Measurements from ENCODE around the gene FANCC. TPM values are rescaled to one million over a fixed set of nuclear protein-coding genes. Genes with fewer than 3 reads are reported as not detected.

Gene FANCC
- total RNA-seq, 2 experiments from 2014 or later = 12.3 to 12.5 TPM

- Mint-ChIP-seq H3K27me3 (no peaks in the 10 kb centered on the region), H3K9me3 (no peaks in the 10 kb centered on the region), H3K36me3 (ENCODE audit: low read depth) (peaks cover 5% of the 10 kb centered on the region), H3K27ac (no peak overlapping the region), H3K4me3 (no peak overlapping the region), H3K4me1 (peaks cover 1% of the 10 kb centered on the region)
- POLR2A ChIA-PET = no interaction called here
- DNase-seq = no peak
- CTCF ChIA-PET = interaction anchor here (0.6 to 1.4 kb wide), 3 partner anchors 46 to 1146 kb away, joined by 3 read pairs; no protein-coding TSS in a partner anchor
These were observed 232.3 kb downstream of the FANCC start for GRCh38 chr9:95085036-95085770.

- H3K9me3 Mint-ChIP-seq = no peaks in the 10 kb centered on the region
- POLR2A ChIA-PET = no interaction called here
- no peaks in the 10 kb centered on the region for H3K27me3 Mint-ChIP-seq
- peaks cover 1% of the 10 kb centered on the region for H3K4me1 Mint-ChIP-seq
- no peak overlapping the region for H3K27ac Mint-ChIP-seq
- H3K36me3 Mint-ChIP-seq (ENCODE audit: low read depth) = peaks cover 5% of the 10 kb centered on the region
- no peak overlapping the region for H3K4me3 Mint-ChIP-seq
- no peak for DNase-seq
- CTCF ChIA-PET = interaction anchor here (0.6 to 1.4 kb wide), 3 partner anchors 47 to 1147 kb away, joined by 3 read pairs; no protein-coding TSS in a partner anchor
These were observed 233.1 kb downstream of the FANCC start for GRCh38 chr9:95084254-95084934.

DNA sequence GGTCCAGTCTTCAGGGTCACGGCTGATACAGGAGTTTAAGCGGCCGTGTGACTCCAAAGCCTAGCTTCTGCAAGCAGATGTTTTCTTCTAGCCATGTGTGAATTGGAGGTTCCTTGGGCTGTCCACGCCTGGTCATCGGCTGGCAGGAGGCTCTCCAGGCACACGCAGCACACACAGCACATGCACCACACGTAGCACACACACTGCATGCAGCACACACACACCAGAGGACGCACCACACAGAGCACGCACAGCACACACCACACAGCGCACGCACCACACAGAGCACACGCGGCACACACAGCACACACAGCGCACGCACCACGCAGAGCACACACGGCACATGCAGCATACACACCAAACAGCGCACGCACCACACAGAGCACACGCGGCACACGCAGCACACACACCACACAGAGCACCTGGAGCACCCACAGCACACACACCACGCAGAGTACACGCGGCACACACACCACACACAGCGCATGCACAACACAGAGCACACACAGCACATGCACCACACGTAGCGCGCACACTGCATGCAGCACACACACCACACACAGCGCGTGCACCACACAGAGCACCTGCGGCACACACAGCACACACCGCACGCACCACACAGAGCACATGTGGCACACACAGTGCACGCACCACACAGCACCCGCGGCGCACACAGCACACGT, 234.3 kb downstream of the FANCC start:
- DNase-seq = no peak
- Mint-ChIP-seq H3K9me3 (no peaks in the 10 kb centered on the region), H3K27ac (no peak overlapping the region), H3K27me3 (no peaks in the 10 kb centered on the region), H3K4me1 (no peaks in the 10 kb centered on the region), H3K36me3 (ENCODE audit: low read depth) (peaks cover 5% of the 10 kb centered on the region), H3K4me3 (no peak overlapping the region)
- ChIA-PET CTCF (interaction anchor here (1.2 kb wide), 1 partner anchor 401 kb away, joined by 3 read pairs; no protein-coding TSS in a partner anchor), POLR2A (no interaction called here)

DNA sequence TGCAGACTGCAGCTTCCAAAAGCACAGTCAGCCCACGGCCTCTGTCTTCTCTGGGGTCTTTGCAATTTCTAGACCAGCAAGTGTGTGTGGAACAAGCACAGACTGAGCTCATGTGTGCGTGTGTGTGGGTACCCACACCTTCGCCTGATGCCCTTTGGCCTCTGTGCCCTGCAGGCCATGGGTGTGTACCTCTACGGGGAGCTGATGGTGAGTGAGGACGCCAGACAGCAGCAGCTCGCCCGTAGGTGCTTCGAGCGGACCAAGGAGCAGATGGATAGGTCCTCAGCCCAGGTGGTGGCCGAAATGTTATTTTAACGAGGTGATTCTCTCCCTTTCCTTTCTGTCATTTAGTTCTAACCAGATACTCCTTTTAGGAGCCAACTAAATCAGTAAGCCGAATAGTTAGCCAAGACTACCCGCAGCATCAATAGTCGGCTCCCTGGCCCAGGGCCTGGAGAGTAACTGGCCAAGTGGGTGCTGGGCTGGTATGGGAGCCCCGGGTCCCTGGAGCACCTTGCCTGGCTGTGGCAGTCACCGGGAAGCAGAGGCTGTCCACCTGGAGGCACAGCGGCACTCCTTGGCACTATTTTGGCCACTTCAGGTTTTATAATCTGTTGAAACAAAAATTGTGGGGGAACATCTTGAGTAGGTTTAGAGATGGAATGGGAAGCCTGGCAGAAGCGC, 235.0 kb downstream of the FANCC start:
- ChIA-PET POLR2A (no interaction called here), CTCF (no interaction called here)
- Mint-ChIP-seq H3K27me3 (no peaks in the 10 kb centered on the region), H3K4me1 (no peaks in the 10 kb centered on the region), H3K4me3 (no peak overlapping the region), H3K27ac (no peak overlapping the region), H3K9me3 (no peaks in the 10 kb centered on the region), H3K36me3 (ENCODE audit: low read depth) (peaks cover 5% of the 10 kb centered on the region)
- DNase-seq = no peak

- DNase-seq = no peak
- Mint-ChIP-seq H3K36me3 (ENCODE audit: low read depth) (peaks cover 5% of the 10 kb centered on the region), H3K9me3 (no peaks in the 10 kb centered on the region), H3K4me1 (no peaks in the 10 kb centered on the region), H3K27me3 (no peaks in the 10 kb centered on the region), H3K4me3 (no peak overlapping the region), H3K27ac (no peak overlapping the region)
- ChIA-PET CTCF (no interaction called here), POLR2A (no interaction called here)
These were observed 235.5 kb downstream of the FANCC start for GRCh38 chr9:95081998-95082397.

DNA sequence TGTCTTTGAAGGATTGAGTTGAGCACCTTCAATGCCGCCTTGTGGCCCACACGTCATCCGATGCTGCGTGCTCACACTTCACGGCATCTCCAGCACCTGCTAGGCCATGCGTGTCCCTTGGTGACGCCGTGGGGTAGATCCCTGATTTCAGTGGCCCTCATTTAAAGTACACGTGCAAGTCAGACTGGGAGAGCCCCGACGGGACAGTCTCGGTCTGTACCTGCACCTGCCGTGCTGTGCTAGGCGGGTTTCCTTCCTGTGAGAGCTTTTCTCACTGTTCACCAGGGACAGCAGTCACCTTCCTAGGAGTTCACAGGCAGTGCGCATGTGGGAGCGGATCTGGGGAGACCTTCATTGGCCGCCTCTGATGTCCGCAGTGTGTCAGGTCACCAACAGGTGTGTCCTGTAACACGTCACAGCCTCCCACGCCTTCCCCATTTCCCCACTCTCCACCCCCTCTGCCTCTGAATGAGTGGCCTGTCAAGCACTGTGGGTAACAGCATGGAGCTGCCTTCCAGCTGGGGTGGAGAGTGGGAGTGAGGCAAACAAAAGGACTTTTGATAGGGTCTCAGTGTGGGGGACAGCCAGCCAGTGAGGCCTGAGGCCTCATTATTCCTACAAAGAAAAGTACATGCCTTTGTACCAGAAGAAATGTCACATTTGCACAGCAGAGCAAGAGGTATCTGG, 236.4 kb downstream of the FANCC start:
- Mint-ChIP-seq H3K4me3 (no peak overlapping the region), H3K4me1 (no peaks in the 10 kb centered on the region), H3K27ac (no peak overlapping the region), H3K9me3 (no peaks in the 10 kb centered on the region), H3K27me3 (no peaks in the 10 kb centered on the region), H3K36me3 (ENCODE audit: low read depth) (peaks cover 5% of the 10 kb centered on the region)
- CTCF ChIA-PET = no interaction called here
- POLR2A ChIA-PET = no interaction called here
- no peak for DNase-seq

DNA sequence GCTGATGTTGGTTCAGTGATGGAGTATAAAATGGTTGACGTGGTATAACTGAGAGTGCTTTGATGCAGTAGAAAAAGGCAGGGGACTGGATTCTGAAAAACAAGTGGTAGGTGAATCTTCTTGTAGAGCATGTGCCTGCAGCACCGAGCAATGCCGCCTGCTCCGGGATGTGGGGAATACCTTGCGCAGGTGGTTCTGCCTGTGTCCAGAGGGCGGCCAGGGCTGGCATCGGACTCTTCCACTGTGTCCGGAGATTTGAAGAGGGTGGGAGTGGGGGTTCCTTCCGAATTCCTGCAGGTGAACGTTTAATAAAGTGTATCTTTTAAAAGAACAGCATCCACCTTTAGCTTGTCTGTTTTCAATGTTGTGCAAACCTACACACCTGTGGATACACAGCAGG, 238.0 kb downstream of the FANCC start:
- DNase-seq = no peak
- no peak overlapping the region for H3K27ac Mint-ChIP-seq
- no peak overlapping the region for H3K4me3 Mint-ChIP-seq
- no peaks in the 10 kb centered on the region for H3K27me3 Mint-ChIP-seq
- ChIA-PET POLR2A (no interaction called here), CTCF (no interaction called here)
- H3K4me1 Mint-ChIP-seq = no peaks in the 10 kb centered on the region
- H3K9me3 Mint-ChIP-seq = no peaks in the 10 kb centered on the region
- peaks cover 5% of the 10 kb centered on the region for H3K36me3 Mint-ChIP-seq (ENCODE audit: low read depth)

DNA sequence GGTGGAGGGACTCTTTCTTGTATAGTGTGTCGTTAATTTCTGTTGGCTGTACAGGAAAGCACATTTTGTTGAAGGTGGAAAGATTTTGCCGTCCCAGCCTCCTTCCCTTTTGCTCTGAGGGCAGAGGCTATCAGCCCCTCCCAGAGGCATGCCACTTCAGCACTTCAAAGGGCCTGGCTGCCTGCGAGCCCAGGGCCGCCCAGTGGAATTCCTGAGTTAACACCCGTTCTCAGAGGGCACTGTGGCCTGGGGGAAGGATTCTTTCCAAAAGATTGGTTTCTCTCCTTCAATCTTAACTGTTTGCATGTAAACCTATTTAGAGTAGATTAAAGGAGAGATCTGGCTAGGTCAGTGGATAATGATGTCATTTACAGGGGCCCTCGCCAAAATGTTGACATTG, 238.6 kb downstream of the FANCC start:
- H3K4me3 Mint-ChIP-seq = no peak overlapping the region
- H3K9me3 Mint-ChIP-seq = no peaks in the 10 kb centered on the region
- no peak overlapping the region for H3K27ac Mint-ChIP-seq
- ChIA-PET CTCF (no interaction called here), POLR2A (no interaction called here)
- no peak for DNase-seq
- H3K4me1 Mint-ChIP-seq = no peaks in the 10 kb centered on the region
- no peaks in the 10 kb centered on the region for H3K27me3 Mint-ChIP-seq
- H3K36me3 Mint-ChIP-seq (ENCODE audit: low read depth) = peaks cover 5% of the 10 kb centered on the region

DNA sequence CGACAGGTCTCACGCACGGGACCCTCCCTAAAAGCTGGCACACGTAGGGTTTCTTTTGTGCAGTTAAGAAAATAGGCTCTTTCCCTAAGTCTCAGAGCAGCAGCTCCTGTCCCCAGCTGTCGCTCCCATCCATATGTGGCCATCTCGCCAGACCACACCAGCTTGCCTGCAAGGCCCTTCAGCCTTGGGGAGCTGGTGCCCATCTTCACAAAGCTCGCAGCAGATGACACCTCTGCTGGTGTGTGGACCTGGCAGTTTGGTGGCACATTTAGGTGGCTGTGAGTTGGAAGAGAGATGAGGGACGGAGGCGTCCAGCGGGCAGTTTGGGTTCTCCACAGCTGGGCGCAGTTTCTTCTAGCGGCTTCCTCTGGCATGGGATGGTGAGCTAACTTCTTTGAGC, 239.0 kb downstream of the FANCC start:
- Mint-ChIP-seq H3K27ac (no peak overlapping the region), H3K36me3 (ENCODE audit: low read depth) (peaks cover 5% of the 10 kb centered on the region), H3K4me3 (no peak overlapping the region), H3K9me3 (no peaks in the 10 kb centered on the region), H3K4me1 (no peaks in the 10 kb centered on the region), H3K27me3 (no peaks in the 10 kb centered on the region)
- ChIA-PET CTCF (no interaction called here), POLR2A (no interaction called here)
- DNase-seq = no peak

GRCh38 chr9:95077766-95078370, 239.6 kb downstream of the FANCC start:
- H3K36me3 Mint-ChIP-seq (ENCODE audit: low read depth) = peaks cover 5% of the 10 kb centered on the region
- H3K9me3 Mint-ChIP-seq = no peaks in the 10 kb centered on the region
- H3K27ac Mint-ChIP-seq = no peak overlapping the region
- no peaks in the 10 kb centered on the region for H3K27me3 Mint-ChIP-seq
- POLR2A ChIA-PET = no interaction called here
- DNase-seq = no peak
- H3K4me1 Mint-ChIP-seq = no peaks in the 10 kb centered on the region
- no peak overlapping the region for H3K4me3 Mint-ChIP-seq
- CTCF ChIA-PET = no interaction called here

DNA sequence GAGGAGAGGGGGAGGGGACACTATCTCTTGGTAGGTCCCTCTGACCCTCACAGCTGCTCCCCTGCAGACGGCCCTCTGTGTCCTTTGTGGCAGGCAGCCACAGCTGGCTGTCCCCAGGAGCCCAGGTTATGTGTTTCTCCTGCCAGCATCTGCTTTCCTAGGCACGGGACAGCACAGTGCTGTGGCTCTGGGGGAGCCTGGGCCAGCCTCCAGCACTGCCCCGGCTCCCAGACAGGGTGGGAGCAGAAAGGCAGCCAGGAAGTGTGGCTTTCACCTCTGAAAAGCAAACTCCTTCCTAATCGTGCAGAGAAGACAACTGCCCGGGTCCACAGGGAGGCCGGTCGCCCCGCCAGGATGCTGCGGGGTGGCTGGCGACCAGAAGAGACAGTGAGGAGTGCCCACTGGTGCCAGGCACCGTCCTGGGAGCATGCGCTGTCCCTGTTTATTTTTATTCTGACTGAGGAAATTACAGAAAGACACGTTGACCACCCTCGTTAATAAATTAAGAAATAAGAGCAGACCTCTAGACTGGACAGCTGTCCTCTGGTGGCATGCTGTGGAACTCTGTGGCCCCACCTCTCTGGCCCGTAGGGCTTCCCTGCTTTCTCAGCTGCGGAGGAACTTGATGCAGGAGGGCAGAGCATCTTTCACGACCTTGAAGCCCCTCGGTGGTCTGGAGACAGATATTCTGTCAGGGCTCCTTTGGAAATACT, 240.3 kb downstream of the FANCC start:
- ChIA-PET POLR2A (no interaction called here), CTCF (no interaction called here)
- Mint-ChIP-seq H3K36me3 (ENCODE audit: low read depth) (peaks cover 2% of the 10 kb centered on the region), H3K4me3 (no peak overlapping the region), H3K9me3 (no peaks in the 10 kb centered on the region), H3K27ac (no peak overlapping the region), H3K4me1 (no peaks in the 10 kb centered on the region), H3K27me3 (no peaks in the 10 kb centered on the region)
- no peak for DNase-seq

GRCh38 chr9:95076696-95077052, 240.8 kb downstream of the FANCC start:
- Mint-ChIP-seq H3K4me1 (no peaks in the 10 kb centered on the region), H3K27me3 (no peaks in the 10 kb centered on the region), H3K4me3 (no peak overlapping the region), H3K27ac (no peak overlapping the region), H3K9me3 (no peaks in the 10 kb centered on the region), H3K36me3 (ENCODE audit: low read depth) (no peaks in the 10 kb centered on the region)
- DNase-seq = no peak
- POLR2A ChIA-PET = no interaction called here
- CTCF ChIA-PET = no interaction called here
